ENCODE measurements around the gene RREB1. TPM values are rescaled to one million over a fixed set of nuclear protein-coding genes. Genes with fewer than 3 reads are reported as not detected.

Gene RREB1
- total and polyA plus RNA-seq, 2 donors (not counting 3 experiments of a cell fraction or from before 2014, with no cell fraction given): 3.7 to 33.0 TPM

DNA sequence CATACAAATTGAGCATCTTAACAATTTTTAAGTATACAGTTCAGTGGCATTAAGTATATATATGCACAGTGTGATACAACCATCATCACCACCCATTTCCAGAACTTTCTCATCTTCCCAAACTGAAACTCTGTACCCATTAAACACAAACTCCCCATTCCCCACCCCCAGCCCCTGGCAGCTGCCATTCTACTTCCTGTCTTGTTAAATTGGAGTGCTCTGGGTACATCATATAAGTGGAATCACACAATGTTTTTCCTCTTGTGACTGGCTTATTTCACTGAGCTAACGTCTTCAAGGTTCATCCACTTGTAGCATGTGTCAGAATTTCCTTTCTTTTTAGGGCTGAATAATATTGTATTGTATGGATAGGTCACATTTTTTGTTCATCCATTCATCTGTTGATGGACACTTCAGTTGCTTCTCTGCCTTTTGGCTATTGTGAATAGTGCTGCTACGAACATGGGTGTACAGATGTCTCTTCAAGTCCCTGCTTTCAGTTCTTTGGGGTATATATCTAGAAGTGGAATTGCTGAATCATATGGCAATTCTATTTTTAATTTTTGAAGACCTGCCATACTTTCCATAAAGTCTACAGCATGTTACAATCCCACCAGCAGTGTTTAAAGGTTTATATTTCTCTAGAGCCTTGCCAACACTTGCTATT, 19.6 kb upstream of the RREB1 start:
- Histone ChIP-seq H3K9me1 (replicated peaks; ENCODE audit: control insufficient read depth, extremely low read depth, insufficient read depth, low read length) (no peaks in the 10 kb centered on the region), H3K9me3 (replicated peaks; ENCODE audit: control insufficient read depth, insufficient read depth, low read length) (no peaks in the 10 kb centered on the region), H3K9ac (replicated peaks; ENCODE audit: extremely low read depth, insufficient read depth, low read length) (no peak overlapping the region), H3K27ac (ENCODE audit: insufficient read depth, low read depth, low read length) (no peak overlapping the region), H3K36me3 (ENCODE audit: control insufficient read depth in 2 of 2, extremely low read depth in 1 of 2, insufficient read depth in 2 of 2, low read length in 2 of 2) (no peaks in the 10 kb centered on the region), H4K20me1 (replicated peaks; ENCODE audit: control insufficient read depth, extremely low read depth, insufficient read depth, low read length) (no peaks in the 10 kb centered on the region), H3K79me2 (ENCODE audit: control insufficient read depth, insufficient read depth, low read length) (no peaks in the 10 kb centered on the region), H2AFZ (ENCODE audit: low read depth, low read length) (no peak overlapping the region), H3K4me1 (ENCODE audit: control insufficient read depth, extremely low read depth, insufficient read depth, low read length) (peaks cover 8% of the 10 kb centered on the region), H3K4me3 (replicated peaks in 1 of 3; ENCODE audit: insufficient read depth in 1 of 3, low read depth in 1 of 3, low read length in 3 of 3) (no peak overlapping the region), H3K4me2 (ENCODE audit: insufficient read depth, low read length) (no peak overlapping the region), H3K27me3 (ENCODE audit: control insufficient read depth in 2 of 2, insufficient read depth in 2 of 2, low read length in 2 of 2) (no peaks in the 10 kb centered on the region)
- BruUV-seq (replicated peaks): no TSS peak
- dilution Hi-C loops (cut with MboI; ENCODE audit: extremely low pct_ligation_motif_present, low sequenced_read_pairs) (no loop called here), intact Hi-C loops (cut with micrococcal nuclease) (no loop called here)
- FAIRE-seq (no peak), DNase-seq (ENCODE audit: low read depth, low spot score) (no peak)
- ChIA-PET POLR2A (no interaction called here), CTCF (interaction anchor here (1.0 to 2.6 kb wide), 4 partner anchors 8 to 391 kb away, joined by 3 to 8 read pairs (median 6); no protein-coding TSS in a partner anchor)
- no peak for TF ChIP-seq MYC (IDR thresholded peaks at IDR 0.05; ENCODE audit: low read depth, low read length)
- TF ChIP-seq POLR2AphosphoS5 (IDR thresholded peaks at IDR 0.05; ENCODE audit: insufficient read depth, low read depth, low read length): no peak
- no peak for TF ChIP-seq EZH2 (IDR thresholded peaks at IDR 0.05; ENCODE audit: borderline replicate concordance, low read depth, low read length, severe bottlenecking)
- no peak for TF ChIP-seq FOS (IDR thresholded peaks at IDR 0.05; ENCODE audit: borderline replicate concordance, insufficient read depth, low read length)
- TF ChIP-seq, protein P1, sequence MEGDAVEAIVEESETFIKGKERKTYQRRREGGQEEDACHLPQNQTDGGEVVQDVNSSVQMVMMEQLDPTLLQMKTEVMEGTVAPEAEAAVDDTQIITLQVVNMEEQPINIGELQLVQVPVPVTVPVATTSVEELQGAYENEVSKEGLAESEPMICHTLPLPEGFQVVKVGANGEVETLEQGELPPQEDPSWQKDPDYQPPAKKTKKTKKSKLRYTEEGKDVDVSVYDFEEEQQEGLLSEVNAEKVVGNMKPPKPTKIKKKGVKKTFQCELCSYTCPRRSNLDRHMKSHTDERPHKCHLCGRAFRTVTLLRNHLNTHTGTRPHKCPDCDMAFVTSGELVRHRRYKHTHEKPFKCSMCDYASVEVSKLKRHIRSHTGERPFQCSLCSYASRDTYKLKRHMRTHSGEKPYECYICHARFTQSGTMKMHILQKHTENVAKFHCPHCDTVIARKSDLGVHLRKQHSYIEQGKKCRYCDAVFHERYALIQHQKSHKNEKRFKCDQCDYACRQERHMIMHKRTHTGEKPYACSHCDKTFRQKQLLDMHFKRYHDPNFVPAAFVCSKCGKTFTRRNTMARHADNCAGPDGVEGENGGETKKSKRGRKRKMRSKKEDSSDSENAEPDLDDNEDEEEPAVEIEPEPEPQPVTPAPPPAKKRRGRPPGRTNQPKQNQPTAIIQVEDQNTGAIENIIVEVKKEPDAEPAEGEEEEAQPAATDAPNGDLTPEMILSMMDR (IDR thresholded peaks at IDR 0.05; ENCODE audit: extremely low read depth in 1 of 2, insufficient read depth in 1 of 2, low read depth in 1 of 2, low read length in 2 of 2): no peak
- no peak for TF ChIP-seq GATA2 (IDR thresholded peaks at IDR 0.05; ENCODE audit: insufficient read depth, insufficient read length, low read depth, low read length)
- no peak for TF ChIP-seq JUN (IDR thresholded peaks at IDR 0.05; ENCODE audit: borderline replicate concordance, insufficient read depth, insufficient read length, low read depth)
- no peak for TF ChIP-seq POLR2A (IDR thresholded peaks at IDR 0.05; ENCODE audit: low read depth, low read length)
- TF ChIP-seq, protein P2, sequence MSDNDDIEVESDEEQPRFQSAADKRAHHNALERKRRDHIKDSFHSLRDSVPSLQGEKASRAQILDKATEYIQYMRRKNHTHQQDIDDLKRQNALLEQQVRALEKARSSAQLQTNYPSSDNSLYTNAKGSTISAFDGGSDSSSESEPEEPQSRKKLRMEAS (IDR thresholded peaks at IDR 0.05; ENCODE audit: insufficient read depth, insufficient read length): no peak

All from endothelial cell of umbilical vein (primary cell).